ENCODE data around the gene CLN6. TPM values are rescaled to one million over a fixed set of nuclear protein-coding genes. Genes with fewer than 3 reads are reported as not detected.

The CLN6 gene
- total and polyA plus RNA-seq, 12 donors: 9.2 to 36.6 (median 25.8) TPM

DNA sequence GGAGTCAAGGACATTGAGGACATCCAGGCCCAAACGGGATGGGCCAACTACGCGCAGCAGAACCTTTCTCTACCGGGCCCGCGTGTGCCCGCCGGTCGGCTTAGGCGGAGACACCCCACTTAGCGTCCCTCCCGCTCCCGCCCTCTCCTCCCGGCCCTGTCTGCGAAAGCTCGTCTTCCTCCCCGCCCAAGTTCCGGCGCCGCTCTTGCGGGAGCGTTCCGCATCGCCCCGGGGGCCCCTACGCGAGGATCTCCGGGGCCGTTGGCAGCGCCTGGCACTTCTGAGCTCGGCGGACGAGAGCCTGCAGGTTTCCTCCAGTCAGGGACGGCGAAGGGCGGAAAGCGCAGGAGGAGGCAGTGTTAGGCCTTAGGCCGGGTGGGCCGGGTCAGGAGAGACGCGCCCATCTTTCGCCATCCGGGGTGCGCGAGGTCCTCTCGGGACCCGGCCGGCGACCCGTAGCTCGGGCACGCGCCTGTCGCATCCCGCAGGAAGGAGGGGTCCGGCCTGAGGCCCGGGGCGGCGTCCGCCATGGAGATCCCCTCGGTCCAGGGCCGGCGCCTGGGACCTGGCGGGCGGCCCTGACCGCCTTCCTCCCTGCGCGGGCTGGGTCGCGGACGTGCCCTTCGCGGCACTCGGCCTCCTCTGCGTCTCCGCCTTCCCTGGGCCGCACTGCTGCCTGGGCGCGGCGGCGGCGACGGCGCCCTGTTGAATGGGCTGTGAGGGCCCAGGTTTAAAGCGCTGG, 48.2 kb upstream of the CLN6 start, which contains the start of gene FEM1B:
Gene FEM1B (plus strand): TSS at position 143 of the 742 bp plus-strand sequence. CDS start 673 bp downstream, outside the sequence.
- Histone ChIP-seq H3K27me3 (no peaks in the 10 kb centered on the region), H3K27ac (peak within 1 kb of the TSS; percentile 97 to 98 (median 97)), H3K36me3 (replicated peaks in 1 of 2) (no peaks in the 10 kb centered on the region), H3K9me3 (replicated peaks in 1 of 3) (no peaks in the 10 kb centered on the region), H3K4me3 (peak within 1 kb of the TSS; percentile 80 to 96 (median 88)), H3K4me1 (replicated peaks in 1 of 2) (peaks cover 35 to 60% of the 10 kb centered on the region in 2 donors)
- DNase-seq: peak; percentile 89 to 95 (median 92)
- TF ChIP-seq, protein P1, sequence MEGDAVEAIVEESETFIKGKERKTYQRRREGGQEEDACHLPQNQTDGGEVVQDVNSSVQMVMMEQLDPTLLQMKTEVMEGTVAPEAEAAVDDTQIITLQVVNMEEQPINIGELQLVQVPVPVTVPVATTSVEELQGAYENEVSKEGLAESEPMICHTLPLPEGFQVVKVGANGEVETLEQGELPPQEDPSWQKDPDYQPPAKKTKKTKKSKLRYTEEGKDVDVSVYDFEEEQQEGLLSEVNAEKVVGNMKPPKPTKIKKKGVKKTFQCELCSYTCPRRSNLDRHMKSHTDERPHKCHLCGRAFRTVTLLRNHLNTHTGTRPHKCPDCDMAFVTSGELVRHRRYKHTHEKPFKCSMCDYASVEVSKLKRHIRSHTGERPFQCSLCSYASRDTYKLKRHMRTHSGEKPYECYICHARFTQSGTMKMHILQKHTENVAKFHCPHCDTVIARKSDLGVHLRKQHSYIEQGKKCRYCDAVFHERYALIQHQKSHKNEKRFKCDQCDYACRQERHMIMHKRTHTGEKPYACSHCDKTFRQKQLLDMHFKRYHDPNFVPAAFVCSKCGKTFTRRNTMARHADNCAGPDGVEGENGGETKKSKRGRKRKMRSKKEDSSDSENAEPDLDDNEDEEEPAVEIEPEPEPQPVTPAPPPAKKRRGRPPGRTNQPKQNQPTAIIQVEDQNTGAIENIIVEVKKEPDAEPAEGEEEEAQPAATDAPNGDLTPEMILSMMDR (IDR thresholded peaks at IDR 0.05): peak in 2 of 6 experiments; percentile 42 to 56
- TF ChIP-seq POLR2A (IDR thresholded peaks at IDR 0.05): peak; percentile 33 to 75
- intact Hi-C loops (cut with DNase I): no loop called here
- WGBS, 4 donors: 0 to 4% (median 1%) methylated on average over 5 to 84 of the region's 85 CpGs

DNA sequence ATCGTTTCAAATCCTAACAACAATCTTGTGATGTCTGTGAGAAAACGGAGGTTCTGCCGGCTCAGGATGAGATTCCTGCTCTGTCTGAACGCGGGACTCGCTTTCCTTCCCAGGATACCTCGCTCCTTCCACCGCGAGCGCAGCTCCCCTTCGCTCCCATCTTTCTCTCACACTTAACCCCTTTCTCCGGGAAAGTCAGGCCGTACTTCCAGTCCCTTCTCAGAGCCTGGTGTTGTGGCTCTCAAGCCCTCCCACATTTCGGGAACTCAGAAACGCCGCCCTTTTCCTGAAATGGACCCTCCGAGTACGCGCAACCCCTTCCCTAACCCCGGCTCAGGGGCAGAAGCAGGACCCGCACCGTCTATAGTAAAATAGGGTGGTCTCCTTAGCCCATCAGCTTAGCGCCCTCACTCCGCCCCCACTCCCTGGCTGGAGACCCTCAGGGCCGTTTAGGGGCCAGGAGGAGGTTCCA, 47.6 kb upstream of the CLN6 start:
- Histone ChIP-seq H3K9me3 (replicated peaks in 1 of 3) (no peaks in the 10 kb centered on the region), H3K27ac (peak overlapping the region; percentile 97 to 98 (median 97)), H3K27me3 (no peaks in the 10 kb centered on the region), H3K4me3 (peak overlapping the region in 3 of 4 donors; percentile 13 to 93 (median 80)), H3K36me3 (replicated peaks in 1 of 2) (no peaks in the 10 kb centered on the region), H3K4me1 (replicated peaks in 1 of 2) (peaks cover 40 to 60% of the 10 kb centered on the region in 2 donors)
- 0 to 1% (median 0%) methylated on average over 20 to 25 of the region's 25 CpGs for WGBS, 4 donors
- intact Hi-C loops (cut with DNase I): no loop called here
- TF ChIP-seq POLR2A (IDR thresholded peaks at IDR 0.05): peak in 1 of 2 donors; percentile 2
- TF ChIP-seq, protein P1 (IDR thresholded peaks at IDR 0.05): no peak
- peak in 5 of 7 donors; percentile 48 to 79 (median 52) for DNase-seq

GRCh38 chr15:68276668-68277067, 47.1 kb upstream of the CLN6 start:
- H3K4me3 ChIP-seq: peak overlapping the region in 3 of 4 donors; percentile 13 to 93 (median 80)
- H3K27me3 ChIP-seq: no peaks in the 10 kb centered on the region
- peak overlapping the region; percentile 97 to 98 (median 97) for H3K27ac ChIP-seq
- DNase-seq: no peak
- TF ChIP-seq, protein P1 (IDR thresholded peaks at IDR 0.05): no peak
- TF ChIP-seq POLR2A (IDR thresholded peaks at IDR 0.05): no peak
- H3K36me3 ChIP-seq (replicated peaks in 1 of 2): no peaks in the 10 kb centered on the region
- no peaks in the 10 kb centered on the region for H3K9me3 ChIP-seq (replicated peaks in 1 of 3)
- intact Hi-C loops (cut with DNase I): no loop called here
- peaks cover 36 to 60% of the 10 kb centered on the region in 2 donors for H3K4me1 ChIP-seq (replicated peaks in 1 of 2)
- 20 to 35% (median 29%) methylated on average over 3 of the region's 3 CpGs for WGBS, 4 donors

DNA sequence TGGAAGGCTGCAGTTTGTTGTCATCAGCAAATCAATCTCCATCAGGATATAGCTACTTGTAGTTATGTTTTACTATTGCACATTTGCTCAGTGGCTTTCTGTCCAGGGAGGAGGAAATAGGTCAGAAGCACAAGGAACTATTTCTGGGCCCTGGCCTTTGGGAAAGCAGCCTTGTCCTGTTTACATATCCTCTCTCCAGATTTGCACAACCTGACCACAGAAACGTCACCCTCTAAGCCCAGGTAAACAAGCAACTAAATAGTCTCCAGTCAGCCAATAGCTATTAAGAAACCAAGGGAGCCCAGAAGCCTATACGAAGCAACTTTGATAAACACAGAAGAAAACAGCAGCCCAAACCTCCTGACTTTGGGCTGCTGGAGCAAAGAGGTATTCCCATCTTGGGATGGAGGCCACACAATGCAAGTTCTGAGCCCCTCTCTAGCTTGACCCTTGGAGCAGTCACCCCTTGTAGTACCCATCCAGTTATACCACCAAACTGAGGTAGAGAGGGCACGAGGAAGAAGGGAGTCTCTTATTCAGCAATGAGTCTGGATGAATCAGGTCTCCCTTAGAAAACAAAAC, 45.7 kb upstream of the CLN6 start:
- no peak for DNase-seq
- Histone ChIP-seq H3K4me3 (no peak overlapping the region), H3K27ac (no peak overlapping the region), H3K27me3 (no peaks in the 10 kb centered on the region), H3K9me3 (replicated peaks in 1 of 3) (no peaks in the 10 kb centered on the region), H3K4me1 (replicated peaks in 1 of 2) (peaks cover 22 to 54% of the 10 kb centered on the region in 2 donors), H3K36me3 (replicated peaks in 1 of 2) (no peaks in the 10 kb centered on the region)
- WGBS, 4 donors: 73 to 81% (median 77%) methylated on average over 3 of the region's 3 CpGs
- intact Hi-C loops (cut with DNase I): no loop called here
- TF ChIP-seq, protein P1 (IDR thresholded peaks at IDR 0.05): no peak
- no peak for TF ChIP-seq POLR2A (IDR thresholded peaks at IDR 0.05)

Measured in adrenal gland (tissue), 12 donors.